Measurements from ENCODE around the gene SSR2.
"Not testable (repeated sequence)": the region's sequence is repeated elsewhere in the genome, so short reads cannot be mapped to it uniquely, and the experiment has no call there.

Gene SSR2

DNA sequence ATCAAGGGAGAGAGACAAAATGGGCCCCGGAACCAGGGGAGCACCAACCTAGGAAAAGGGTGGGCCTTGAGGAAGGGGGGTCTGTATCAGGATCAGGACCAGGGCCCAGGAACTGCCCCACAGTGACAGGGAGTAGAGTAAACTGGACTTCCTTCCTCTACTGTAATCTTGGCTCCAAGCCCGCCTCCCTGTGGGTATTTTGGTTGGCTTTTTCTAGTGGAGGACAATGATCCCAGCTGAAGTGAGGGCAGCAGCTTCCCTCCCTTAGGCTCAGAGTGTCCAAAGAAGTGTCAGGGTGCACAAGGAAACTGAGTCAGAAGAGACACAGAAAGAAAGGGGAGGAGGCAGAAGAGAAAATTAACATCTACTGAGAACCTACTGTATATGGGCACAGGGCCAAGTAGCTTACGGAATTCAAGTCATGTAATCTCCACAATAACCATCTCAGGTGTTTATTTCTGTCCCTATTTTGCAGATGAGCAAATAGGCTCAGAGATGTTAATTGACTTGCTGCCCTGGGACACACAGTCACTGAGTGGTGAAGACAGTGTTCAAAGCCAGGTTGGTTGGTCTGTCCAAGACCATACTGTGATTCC is 28.0 kb upstream of the SSR2 start:
- DNase-seq (ENCODE audit: low read depth), result no peak

- no peak for DNase-seq (ENCODE audit: low read depth)
Measured at GRCh38 chr1:156045076-156045475, 24.3 kb upstream of the SSR2 start.

DNA sequence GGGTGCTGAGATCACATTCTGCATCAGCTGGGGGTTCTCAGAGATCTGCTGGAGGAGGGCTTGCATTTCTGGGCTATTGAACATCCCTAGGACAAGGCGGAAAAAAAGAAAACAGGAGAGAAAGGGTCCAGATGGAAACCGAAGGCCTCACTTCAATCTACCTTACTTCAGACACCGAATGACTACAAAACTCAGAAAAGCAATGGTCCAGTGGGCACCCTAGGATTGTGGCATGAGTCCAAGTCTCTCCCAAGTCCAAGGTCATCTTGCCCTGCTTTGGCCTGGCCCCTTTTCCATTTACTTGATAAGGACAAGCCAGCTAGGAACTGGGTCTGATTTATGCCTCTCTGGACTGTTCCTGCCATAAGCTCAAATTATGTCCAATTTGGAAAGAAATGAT is 22.1 kb upstream of the SSR2 start:
- DNase-seq (ENCODE audit: low read depth), result no peak

GRCh38 chr1:156034991-156035390 is 14.2 kb upstream of the SSR2 start:
- DNase-seq (ENCODE audit: low read depth), result not testable (repeated sequence)

- DNase-seq (ENCODE audit: low read depth), result no peak
Measured at GRCh38 chr1:156033011-156033410, 12.3 kb upstream of the SSR2 start.

GRCh38 chr1:156026588-156026987 is 5.8 kb upstream of the SSR2 start:
- no peak for DNase-seq (ENCODE audit: low read depth)

- DNase-seq (ENCODE audit: low read depth), result peak; percentile 15
Measured at GRCh38 chr1:156025876-156026275, 5.1 kb upstream of the SSR2 start.

- DNase-seq (ENCODE audit: low read depth), result no peak
Measured at GRCh38 chr1:156024801-156025200, 4.0 kb upstream of the SSR2 start.

DNA sequence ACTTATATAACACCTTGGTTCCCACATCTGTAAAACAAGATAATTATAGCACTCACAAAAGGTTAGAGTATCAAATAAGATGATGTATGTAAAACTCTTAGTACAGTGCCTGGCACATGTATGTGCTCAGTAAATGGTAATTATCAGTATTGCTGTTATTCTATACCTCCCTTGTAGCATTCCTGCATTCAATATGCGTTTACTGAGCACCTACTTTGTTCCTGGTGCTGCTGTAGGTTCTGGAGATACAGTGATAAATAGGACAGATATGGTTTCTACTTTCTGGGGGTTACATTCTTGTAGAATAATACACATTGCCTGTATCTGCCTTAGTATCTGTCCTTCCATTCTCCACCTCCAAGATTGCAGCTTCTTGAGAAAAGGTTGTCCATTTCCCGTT is 1.2 kb upstream of the SSR2 start:
- no peak for DNase-seq (ENCODE audit: low read depth)

DNA sequence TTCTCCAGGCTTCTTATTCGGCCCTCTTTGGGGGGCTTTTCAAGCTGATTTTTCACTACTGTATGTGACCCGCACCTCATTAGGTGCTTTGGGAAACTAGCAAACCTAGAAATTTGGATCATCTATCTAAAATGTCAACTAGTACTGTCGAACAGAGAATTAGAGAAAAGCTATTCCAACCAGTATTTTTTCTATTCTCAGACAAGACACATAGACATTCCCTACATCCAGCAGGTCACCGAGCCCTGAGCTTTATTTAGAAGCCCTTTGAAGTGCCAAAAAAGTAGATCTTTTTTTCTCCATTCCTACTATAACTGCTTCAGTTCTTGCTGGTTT is 310 bp upstream of the SSR2 start:
- DNase-seq (ENCODE audit: low read depth), result no peak

DNA sequence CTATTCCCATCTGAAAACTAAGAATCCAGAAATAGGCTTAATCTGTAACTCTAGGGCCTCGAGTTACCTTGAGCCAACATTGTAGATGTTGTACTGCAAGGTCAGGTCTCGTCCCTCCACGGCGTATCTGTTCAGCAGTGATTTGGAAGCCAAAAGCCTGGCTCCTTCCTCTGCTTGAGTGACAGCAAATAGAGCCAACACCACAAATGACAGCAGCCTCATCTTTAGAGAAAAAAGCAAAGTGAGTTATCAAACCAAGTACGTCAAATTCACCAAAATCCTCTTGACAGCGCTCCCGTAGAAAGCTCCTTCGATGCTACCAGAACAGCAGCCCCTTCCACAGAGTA is 832 bp downstream of the SSR2 start:
- no peak for DNase-seq (ENCODE audit: low read depth)

GRCh38 chr1:156014829-156015228 is 5.9 kb downstream of the SSR2 start:
- DNase-seq (ENCODE audit: low read depth), result no peak

GRCh38 chr1:156012051-156012817 is 8.5 kb downstream of the SSR2 start:
- no peak for DNase-seq (ENCODE audit: low read depth)

DNA sequence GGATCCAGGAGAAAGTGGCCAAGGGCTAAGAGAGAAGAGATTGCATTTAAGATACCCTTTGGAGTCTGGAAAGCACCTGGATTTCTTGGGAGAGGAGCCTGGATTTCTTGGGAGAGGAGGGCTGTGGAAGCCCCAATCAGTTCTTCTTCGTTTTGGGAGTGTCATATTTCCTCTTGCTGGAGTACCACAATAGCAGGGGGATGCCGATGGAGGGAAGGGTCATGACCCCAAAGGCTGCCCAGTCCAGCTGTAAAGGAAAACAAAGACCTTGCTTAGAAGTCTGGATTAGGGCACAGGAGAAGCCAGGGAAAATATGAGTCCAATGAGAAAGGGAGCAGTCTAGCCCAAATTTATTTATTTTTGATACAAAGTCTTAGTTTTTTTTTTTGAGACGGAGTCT is 11.3 kb downstream of the SSR2 start:
- no peak for DNase-seq (ENCODE audit: low read depth)

DNA sequence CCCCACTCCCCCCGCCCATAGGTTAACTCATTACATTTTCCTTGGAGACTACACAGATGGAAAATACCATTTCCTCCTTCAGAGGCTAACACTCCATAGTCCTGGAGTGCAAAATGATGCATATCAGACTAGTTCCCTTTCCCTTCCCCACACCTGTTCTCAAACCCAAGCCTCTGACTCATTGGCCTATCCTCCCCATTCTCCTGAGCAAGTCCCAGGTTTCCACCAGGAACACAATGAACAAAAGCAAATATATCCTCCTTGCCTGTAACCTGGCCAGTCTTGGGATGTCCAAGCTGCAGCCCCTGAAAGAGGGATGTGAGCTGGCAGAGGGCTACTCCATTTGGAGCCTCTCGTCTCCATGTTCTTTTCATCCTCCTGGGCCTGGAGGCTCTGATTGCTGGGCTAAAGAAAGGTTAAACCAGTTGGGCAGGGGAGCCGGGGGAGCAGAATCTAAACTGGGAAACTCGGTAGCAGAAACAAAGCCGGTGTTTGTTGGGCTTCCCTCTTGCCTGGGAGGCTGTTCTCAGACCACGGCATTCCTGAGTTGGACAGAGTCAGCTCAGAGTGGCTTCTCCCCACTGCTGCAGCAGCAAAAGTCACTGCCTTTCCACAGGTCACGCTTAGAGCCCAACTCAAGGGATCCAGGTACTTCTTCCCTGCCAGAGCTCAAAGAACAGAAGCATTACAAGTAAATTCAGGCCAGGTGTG is 13.9 kb downstream of the SSR2 start:
- DNase-seq (ENCODE audit: low read depth), result no peak

GRCh38 chr1:156004843-156005584 is 15.7 kb downstream of the SSR2 start:
- no peak for DNase-seq (ENCODE audit: low read depth)

GRCh38 chr1:156003923-156004188 is 16.9 kb downstream of the SSR2 start:
- no peak for DNase-seq (ENCODE audit: low read depth)

- no peak for DNase-seq (ENCODE audit: low read depth)
Measured at GRCh38 chr1:156002188-156002911, 18.4 kb downstream of the SSR2 start.

DNA sequence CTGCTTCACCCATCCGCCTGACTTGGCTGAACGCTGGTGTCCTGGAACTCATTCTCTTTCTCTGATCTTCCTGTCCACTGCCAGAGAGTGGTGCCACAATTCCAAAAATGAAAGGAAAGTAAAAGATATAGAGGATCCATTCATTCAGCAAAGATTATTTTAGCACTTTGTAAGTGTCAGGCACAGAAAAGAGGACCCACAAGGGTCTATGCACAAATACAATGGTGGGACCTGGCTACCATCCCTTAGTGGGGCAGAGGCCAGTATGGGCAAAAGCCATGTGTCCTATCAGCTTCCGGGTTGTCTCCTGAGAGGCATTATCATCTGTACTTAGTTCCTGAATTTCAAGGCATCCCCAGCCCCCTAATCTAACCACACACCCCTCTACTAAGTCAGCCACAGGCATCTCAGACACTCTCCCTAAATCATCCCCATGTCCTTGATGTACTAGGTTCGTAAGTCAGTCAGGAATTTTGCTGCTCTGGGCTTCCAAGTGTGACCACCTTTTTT is 19.0 kb downstream of the SSR2 start:
- DNase-seq (ENCODE audit: low read depth), result no peak

DNA sequence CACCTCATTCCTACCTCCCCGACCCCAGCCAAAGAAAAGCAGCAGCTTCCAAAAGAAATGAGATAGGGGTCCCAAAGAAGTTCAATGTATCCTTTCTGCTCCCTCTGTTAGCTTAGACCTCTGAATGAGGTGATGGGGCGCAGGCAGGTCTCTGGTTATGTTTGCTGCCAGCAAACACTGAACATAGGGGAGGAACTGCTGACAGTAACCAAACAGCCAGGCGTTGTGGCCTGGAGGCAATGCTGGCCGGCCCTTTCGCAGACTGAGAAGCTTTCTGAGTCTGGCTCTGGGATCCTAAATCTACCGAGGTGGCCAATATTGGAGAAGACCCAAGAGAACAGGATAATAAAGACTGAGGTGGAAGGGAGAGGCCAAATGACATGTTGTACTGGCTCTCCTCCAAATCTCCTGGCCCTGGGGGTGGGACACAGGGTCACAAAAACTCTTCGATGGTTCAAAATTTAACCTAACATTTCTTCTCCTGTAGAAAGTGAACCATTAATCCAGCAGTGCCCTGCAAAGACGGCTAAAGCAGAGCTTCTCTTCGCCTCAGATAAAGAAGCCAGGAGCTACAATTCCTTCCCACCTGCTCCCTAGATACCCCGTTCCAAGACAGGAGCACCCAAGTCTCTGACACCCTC is 19.6 kb downstream of the SSR2 start:
- DNase-seq (ENCODE audit: low read depth), result no peak

DNA sequence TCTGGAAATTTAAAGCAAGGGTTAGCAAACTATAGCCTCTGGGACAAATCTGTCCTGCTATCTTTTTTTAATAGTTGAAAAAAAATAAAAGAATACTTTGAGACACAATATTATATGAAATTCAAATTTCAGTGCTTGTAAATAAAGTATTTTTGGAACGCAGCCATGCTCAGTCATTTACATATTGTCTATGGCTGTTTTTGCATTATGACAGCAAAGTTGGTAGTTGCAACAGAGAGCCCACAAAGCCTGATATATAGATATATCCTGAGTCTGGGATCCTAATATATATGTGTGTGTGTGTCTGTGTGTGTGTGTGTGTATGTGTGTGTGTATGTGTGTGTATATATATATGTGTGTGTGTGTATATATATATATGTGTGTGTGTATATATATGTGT is 20.8 kb downstream of the SSR2 start:
- DNase-seq (ENCODE audit: low read depth), result no peak

GRCh38 chr1:155996166-155996565 is 24.6 kb downstream of the SSR2 start:
- DNase-seq (ENCODE audit: low read depth), result no peak

All from activated T-cell treated with anti-CD3 and anti-CD28 coated beads for 24 hours (primary cell).